Activated CD8-positive, alpha-beta memory T cell treated with anti-CD3 and anti-CD28 coated beads for 24 hours (primary cell): ENCODE results near the gene CCDC106.

Experiments used
- DNase-seq: peaks from one replicate; pipeline ENCODE4 v3.0.0-alpha.2; 2020

CCDC106 gene

GRCh38 chr19:55614711-55615542 lies 33.1 kb upstream of the CCDC106 start:
- DNase-seq, result no peak

DNA sequence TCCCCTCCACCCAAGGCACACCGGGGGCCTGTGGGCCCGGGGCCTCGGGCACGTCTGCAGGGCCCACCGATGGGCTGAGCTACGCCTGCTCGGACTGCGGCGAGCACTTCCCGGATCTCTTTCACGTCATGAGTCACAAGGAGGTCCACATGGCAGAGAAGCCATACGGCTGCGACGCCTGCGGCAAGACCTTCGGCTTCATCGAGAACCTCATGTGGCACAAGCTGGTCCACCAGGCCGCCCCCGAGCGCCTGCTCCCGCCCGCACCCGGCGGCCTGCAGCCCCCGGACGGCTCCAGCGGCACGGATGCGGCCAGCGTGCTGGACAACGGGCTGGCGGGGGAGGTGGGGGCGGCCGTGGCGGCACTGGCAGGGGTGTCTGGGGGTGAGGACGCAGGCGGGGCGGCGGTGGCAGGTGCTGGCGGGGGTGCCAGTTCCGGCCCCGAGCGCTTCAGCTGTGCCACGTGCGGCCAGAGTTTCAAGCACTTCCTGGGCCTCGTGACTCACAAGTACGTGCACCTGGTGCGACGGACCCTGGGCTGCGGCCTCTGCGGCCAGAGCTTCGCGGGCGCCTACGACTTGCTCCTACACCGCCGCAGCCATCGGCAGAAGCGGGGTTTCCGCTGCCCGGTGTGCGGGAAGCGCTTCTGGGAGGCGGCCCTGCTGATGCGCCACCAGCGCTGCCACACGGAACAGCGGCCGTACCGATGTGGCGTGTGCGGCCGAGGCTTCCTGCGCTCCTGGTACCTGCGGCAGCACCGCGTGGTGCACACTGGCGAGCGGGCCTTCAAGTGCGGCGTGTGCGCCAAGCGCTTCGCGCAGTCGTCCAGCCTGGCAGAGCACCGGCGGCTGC lies 32.2 kb upstream of the CCDC106 start:
- DNase-seq, result no peak

- no peak for DNase-seq
Measured at GRCh38 chr19:55616395-55616875, 31.6 kb upstream of the CCDC106 start.

- no peak for DNase-seq
Measured at GRCh38 chr19:55617426-55617825, 30.6 kb upstream of the CCDC106 start.

GRCh38 chr19:55618426-55618825 lies 29.6 kb upstream of the CCDC106 start:
- DNase-seq, result no peak

GRCh38 chr19:55619286-55619685 lies 28.7 kb upstream of the CCDC106 start:
- no peak for DNase-seq

DNA sequence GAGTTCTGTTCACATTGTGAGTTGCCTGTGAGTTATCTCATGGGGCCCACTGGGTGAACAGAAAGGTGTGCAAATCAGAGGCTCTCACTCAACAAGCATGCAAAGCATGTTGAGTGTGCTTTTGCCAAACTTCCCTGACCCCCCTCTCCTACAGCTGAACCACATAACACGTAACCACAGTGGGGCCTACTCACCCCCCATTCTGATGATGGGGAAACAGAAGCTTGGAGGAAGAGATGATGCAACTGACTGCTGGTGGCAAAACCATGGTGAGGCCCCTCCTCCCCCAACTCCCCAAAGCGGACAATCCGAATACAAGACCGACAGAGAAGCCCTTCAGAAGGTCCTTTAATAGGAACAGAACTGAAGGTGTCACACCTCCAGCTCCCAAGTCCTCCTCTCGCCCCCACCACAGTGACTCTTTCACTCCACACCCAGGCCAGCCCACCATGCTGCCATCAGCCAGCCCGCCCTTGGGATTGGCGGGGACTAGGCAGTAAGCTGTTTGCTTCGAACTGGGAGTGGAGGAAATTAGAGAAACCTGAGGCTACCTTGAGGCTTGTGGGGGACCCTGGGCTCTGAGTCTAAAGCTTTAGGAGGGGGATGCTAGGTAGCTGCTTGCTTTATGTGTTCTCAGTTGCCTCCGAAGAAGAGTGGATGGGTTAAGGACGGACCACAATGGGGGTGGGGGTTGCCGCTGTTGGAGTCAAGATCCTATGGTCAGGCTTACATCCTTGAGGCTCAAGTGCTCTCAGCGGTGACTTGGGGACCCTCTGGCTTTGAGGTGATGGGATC lies 27.4 kb upstream of the CCDC106 start:
- peak; percentile 66 for DNase-seq

DNA sequence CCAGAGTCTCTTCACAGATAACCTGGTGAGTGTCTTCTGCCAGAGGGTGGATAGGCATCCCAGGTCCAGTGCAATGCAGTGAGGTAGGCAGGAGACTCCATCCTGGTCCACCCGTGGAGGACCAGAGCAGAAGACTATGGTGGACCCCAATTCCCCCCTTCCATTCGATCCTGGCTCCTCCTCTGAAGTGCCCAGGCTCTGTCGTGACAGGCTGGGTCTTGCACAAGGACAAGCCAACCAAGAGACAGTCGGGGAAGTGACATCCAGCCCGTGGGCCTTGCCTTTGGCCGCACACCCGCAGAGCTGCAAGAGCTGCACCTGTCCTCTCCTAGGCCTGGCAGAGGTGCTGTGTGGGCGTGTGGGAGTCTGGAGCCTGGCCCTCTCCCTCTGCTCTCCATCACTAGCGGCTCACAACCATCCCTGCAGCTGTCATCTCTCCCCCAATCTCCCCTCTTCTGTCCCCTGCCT lies 26.8 kb upstream of the CCDC106 start:
- DNase-seq, result no peak

DNA sequence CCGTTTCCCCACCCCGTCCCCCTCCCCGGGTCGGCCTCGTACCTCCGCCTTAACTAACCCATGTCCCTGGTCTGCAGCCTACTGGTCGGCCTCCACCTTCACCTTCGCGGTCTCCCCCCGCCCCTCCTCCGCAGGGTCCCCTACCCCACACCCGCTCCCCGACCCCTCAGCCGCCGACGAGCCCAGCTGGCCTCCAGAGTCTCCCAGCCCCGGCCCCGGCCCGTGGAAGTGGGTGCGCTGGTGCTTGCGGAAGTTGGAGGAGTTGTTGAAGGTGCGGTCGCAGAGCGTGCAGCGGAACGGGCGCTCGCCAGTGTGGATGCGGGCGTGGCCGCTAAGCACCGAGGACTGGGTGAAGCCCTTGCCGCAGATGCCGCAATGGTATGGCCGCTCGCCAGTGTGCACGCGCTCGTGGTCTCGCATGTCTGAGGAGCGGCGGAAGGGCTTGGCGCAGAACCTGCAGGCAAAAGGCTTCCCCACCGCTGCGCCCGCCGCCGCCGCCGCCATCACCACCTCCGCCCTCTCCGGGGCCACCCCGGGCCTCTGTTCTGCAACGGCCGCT lies 26.3 kb upstream of the CCDC106 start:
- no peak for DNase-seq

- no peak for DNase-seq
Measured at GRCh38 chr19:55622242-55622969, 25.6 kb upstream of the CCDC106 start.

GRCh38 chr19:55623130-55623529 lies 24.9 kb upstream of the CCDC106 start:
- DNase-seq, result no peak

DNA sequence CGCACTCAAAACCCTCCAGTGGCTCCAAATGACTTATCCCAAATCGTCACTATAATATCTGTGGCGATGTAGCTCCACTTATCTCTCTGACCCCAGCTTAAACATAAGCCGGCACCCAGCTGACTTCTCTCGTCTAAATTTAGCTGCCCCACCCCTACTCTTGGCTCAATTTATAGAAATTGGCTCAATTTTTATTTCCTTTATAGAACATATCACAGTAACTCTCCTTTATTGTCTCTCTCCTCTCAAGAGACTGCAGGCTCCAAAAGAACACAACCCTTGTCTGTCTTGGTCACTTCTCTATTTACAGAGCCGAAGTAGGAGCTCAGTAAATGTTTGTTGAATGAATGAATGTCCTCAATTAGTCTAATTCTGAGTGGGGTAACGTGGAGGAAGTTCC lies 24.5 kb upstream of the CCDC106 start:
- no peak for DNase-seq

DNA sequence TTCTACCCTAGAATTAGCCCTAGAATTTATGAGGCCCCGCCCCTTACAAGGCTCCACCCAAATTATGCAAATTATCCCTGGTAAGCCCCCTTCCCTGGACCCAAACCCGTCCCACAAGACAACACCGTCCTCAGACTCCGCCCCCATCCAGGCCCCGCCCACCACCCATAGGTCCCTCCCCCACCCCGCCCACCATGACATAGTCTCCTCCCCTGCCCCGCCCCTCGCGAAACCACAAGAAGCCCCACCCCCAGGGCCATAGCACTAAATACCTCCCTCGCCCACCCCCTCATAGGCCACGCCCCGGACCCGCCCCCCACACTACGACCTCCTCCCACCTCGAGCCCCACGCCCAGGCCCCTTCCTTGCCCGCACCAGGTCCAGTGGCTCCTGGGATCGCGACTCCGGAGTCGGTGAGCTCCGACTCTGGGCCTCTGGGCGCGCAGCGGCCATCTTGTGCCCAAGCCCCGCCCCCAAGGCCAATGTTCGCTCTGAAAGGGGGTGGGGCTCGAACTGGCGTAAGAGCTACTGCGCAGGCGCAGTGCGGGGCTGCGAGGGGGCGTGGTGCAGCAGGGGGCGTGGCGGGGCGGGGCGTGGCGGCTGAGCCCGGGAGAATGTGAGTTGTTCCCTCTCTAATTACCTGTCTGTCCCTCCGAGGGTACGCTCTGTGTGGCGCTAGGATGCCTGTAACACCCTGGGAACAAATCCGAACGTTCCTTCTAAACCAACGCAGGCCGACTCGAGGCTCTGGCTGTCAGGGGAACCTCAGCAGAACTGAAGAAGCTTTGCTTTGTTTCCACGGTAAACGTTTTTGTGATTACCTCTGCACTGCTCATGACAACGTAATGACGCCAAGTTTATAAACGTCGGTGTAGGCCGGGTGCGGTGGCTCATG lies 23.7 kb upstream of the CCDC106 start, which contains the start of gene ZNF784:
Gene ZNF784, minus strand, starts transcription at position 458 of the 895 bp plus-strand sequence. Its CDS starts 5 bp downstream, at position 453.
- DNase-seq, result peak; percentile 96

DNA sequence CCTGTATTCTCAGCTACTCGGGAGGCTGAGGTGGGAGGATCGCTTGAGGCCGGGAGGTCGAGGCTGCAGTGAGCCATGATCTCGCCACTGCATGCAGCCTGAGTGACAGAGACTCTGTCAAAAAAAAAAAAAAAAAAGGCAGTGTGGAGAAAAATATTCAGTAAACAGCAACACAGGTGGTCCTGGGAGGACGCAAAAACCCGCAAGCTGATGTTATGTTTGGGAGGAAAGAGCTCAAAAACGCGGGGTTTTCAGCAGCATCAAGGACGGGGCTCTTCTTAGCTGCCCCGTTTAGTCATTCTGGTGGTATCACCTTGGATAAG lies 23.0 kb upstream of the CCDC106 start:
- no peak for DNase-seq

DNA sequence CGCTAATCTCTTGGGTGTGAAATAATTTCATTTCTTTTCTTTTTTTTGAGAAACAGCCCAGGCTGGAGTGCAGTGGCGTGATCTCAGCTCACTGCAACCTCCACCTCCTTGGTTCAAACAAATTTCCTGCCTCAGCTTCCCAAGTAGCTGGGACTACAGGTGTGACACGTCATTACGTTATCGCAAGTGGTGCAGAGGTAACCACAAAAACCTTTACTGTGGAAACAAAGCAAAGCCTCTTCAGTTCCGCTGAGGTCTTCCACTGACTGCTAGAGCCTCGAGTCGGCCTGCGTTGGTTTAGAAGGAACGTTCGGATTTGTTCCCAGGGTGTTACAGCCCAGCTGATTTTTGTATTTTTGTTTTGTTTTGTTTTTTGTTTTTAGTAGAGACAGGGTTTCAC lies 21.7 kb upstream of the CCDC106 start:
- DNase-seq, result no peak

GRCh38 chr19:55632463-55632834 lies 15.6 kb upstream of the CCDC106 start:
- peak; percentile 90 for DNase-seq

DNA sequence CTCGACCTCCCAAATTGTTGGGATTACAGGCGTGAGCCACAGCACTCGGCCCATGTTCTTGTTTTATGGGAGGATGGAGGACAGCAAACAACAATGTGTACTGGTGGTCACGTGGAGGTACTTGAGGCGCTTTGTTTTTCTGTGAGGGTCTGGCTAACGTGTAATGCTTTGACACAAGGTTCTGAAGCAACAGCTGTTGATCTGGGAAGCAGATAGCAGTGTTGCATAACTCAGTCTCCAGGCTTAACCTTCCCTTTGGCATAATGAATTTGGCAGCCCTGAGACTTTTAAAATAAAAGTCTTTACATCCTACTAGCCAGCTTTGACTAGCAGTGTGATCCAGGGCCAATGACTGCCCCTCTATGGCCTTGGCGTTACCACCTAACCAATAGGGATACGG lies 14.2 kb upstream of the CCDC106 start:
- DNase-seq, result no peak

DNA sequence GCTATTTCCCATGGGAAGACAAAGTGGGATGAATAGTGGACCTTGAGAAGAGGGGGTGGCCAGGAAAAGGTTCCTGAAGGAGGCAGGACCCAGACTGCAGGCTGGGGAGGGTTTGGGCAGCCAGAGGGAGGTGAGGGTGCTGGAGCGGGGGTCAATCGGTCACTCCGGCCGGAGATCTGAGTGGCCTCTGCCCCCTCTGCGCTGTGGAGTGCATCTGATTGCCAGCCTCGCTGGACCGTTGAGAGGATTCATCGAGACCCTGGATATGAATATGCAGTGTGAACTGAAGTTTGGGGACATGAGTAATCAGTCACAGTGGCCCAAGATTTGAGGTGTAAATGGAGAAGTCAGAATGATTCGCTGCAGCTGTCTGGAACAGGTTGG lies 12.7 kb upstream of the CCDC106 start:
- DNase-seq, result no peak

DNA sequence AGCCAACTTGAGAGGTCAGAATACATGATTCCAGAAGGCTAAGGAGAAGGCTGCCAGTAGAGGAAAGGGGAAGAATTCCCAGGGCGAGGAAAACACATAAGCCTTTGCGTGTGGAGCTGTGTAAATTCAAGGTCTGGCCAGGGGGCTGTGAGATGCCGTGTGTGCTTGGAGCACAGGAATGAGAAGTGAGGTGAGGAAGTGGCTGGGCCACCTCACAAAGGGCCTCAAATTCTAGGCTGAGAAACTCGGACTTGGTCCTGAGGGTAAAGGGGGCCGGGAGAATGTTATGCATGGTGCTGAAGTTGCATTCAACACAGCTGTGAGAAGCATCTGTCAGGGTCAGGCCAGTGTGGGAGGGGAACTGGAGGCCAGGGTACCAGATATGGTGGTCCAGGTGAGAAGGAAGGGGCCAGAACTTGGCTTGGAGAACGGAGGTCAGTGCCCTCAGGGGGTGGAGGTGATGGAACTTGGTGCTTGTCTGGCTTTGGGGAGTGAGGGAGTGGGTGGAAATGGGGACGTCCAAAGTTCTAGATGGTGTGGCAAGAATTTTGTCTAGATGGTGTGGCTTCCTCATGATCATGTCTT lies 12.1 kb upstream of the CCDC106 start:
- no peak for DNase-seq

DNA sequence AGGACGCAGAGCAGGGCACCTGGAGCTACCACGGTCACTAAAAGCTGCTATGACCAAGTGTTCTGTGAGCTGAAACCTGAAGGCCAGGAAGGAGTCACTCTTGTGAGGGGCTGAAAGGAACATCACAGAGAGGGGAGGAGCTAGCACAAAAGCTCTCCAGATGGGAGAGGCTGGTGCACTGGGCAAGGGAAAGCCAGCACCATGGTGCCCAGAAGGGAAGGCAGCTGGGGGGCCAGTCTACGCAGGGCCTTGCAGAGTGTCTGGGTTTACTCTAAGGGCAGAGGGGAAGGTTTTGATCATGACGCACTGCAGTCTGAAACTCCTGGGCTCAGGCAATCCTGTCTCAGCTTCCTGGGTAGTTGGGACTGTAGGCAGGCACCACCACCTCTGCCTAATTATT lies 11.3 kb upstream of the CCDC106 start:
- DNase-seq, result no peak

- no peak for DNase-seq
Measured at GRCh38 chr19:55637534-55637933, 10.5 kb upstream of the CCDC106 start.
